GM18861 (cell line): ENCODE measurements around the gene PANK3.
A peak's percentile ranks its signal among the peaks of the same experiment; 100 is the strongest.

Source experiments
- ATAC-seq: cut with Tn5 transposase; IDR thresholded peaks from one replicate; pipeline ENCODE4 v1.9.1; 2021; ENCODE audit not compliant: unreplicated experiment

The PANK3 gene

GRCh38 chr5:168578538-168579487 lies at the start of gene PANK3:
Gene PANK3, minus strand, starts transcription at chr5:168579368. Its CDS starts 85 bp downstream, at chr5:168579283.
- peak; percentile 43 for ATAC-seq

DNA sequence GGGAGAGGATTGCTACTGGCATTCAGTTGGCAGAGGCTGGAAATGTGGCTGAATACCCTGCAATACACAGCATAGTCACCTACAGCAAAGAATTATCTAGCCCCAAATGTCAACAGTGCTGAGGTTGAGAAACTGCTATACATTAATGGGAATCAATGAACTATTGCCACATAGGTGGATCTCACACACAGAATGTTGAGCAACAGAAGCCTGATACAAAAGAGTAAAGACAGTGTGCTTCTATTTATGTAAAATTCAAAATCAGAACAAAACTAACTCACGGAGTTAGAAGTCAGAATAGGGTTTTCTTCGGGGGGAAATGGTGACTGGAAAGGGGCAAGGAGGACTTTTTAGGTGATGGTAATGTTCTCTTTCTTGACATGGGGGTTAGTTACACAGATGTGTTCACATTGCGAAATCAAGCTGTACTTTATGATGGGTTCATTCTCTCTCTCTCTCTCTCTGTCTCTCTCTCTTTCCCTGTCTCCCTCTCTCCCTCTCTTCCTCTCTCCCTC lies 45.7 kb upstream of the PANK3 start:
- no peak for ATAC-seq

DNA sequence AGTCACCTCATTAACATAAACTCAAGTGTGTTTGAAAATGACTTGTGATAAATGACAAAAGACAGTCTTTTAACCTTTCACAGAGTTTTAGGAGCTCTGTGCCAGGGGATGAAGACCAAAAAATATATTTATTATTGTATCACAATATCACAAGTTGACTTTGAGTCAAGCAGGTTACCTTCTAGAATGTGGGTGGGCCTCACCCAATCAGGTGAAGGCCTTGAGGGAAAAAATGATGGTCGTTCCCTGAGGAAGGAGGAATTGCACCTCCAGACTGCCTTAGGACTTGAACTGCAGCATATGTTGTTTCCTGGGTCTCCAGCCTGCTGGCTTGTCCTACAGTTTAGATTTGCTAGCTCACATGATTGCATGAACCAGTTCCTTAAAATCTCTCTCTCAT lies 41.6 kb upstream of the PANK3 start:
- no peak for ATAC-seq

DNA sequence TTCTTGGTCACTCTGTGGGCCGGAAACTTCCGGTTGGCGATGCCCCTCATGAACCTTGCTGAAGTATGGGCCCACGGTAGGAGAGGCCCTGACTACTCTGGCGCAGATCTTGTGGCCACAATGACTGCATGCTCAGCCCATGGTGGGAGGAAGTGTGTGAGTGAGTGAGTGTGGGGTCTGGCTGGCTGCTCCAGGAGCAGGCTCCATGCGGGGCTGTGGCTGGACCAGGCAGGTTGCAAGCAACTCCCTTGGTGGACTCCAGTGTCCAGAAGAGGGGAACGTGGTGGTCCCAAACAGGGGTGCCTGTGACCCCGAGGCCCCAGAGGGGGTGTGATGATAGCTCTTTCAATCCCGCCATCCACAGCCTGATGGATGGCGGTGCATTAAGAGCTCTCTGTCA lies 35.5 kb upstream of the PANK3 start:
- ATAC-seq = no peak

DNA sequence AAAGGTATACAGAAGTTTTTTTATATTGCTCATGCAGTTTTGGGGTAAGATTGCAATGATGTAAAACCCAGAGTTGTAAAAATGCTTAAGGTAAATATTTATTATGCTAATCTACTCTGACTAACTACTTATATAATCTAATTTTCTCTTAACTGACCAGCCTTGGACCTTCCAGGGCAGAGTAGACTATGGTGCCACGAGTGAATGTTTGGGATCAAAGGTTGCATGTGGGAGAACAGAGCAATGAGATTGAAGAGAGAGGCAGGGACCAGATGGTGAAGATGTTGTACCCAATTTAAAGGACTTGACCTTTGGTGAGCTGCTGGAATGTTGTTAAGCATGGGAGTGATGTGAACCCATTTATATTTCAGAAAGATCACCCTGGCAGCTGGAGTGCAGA lies 34.8 kb upstream of the PANK3 start:
- ATAC-seq = no peak

- no peak for ATAC-seq
These were observed 34.2 kb upstream of the PANK3 start for GRCh38 chr5:168613396-168613795.

- ATAC-seq = no peak
These were observed 33.8 kb upstream of the PANK3 start for GRCh38 chr5:168612996-168613395.

- no peak for ATAC-seq
These were observed 33.0 kb upstream of the PANK3 start for GRCh38 chr5:168612123-168612522.

DNA sequence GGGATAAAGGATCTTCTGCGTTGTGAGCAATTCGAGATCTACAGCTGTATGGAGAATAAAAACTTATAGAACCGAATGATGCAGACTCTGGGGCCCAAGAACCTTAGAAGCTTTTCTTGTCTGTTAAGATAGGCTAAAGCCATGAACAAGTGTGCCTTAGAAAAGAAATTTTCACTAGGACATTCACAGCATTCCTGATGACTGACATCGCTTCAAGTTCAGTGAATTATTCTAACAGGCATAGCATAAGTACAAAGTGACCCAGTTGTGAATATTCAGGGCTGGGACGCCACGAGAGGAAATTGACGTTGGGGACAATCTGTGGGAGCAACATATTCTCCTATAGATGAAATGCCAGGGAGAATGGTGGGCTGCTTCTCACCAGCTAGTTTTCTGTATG lies 32.0 kb upstream of the PANK3 start:
- ATAC-seq = no peak

GRCh38 chr5:168609806-168610482 lies 30.8 kb upstream of the PANK3 start:
- ATAC-seq = no peak

GRCh38 chr5:168608821-168609220 lies 29.7 kb upstream of the PANK3 start:
- no peak for ATAC-seq

DNA sequence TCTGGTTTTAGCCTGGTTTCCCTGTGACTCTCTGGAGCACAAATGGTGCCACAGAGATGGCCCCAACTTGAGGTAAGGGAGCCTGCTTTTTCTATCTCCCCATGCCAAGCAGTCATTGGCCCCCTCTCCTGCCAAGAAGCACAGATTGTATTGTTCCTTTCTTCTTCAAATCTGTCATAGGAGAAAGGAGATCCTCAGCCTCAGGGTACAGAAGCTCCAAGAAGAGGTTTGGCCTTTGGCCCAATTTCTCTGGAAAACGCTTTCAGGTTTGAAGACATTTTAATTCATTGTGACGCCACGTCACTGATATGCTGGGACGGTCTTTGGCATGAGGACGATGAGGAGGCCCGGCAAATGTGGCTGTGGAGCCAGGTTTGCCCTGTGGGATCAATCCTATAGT lies 29.2 kb upstream of the PANK3 start:
- no peak for ATAC-seq

DNA sequence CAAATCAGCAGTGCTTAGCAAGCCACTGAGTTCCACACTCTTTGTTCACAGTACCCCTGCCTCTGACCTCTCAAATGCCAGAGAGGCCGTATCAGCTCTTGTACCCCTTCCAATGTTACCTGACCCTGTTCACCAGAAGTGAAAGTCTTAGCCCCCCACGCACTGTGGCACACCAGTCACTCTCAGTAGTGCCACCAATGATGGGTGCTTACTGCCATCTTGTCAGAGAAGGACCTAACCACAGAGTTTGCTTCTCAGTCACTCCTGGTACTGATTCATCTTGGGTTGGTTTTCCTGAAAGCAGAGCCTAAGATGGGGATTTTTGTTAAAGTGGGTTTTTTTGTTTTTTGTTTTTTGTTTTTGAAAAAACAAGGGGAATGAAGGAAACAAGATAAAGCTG lies 28.8 kb upstream of the PANK3 start:
- no peak for ATAC-seq

- ATAC-seq = no peak
These were observed 27.4 kb upstream of the PANK3 start for GRCh38 chr5:168606562-168606961.

- no peak for ATAC-seq
These were observed 25.3 kb upstream of the PANK3 start for GRCh38 chr5:168604436-168604835.

GRCh38 chr5:168603746-168604145 lies 24.6 kb upstream of the PANK3 start:
- no peak for ATAC-seq

DNA sequence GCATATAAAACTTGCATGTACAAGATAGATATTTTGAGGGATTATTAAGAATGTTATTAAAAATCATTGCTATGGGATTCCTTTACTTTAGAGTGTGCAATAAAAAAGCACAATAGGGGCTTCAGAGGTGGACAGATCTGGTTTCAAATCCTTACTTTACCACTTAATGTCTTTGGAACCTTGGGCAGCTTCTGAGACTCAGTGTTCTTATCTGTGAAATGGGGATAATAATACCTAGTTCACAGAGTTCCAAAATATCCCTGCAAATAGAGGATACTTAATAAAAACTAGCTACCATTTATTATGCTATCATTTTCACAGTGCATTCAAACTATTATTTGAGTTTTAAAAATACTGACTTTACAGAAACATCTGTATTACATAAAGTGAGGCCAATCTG lies 23.3 kb upstream of the PANK3 start:
- no peak for ATAC-seq

GRCh38 chr5:168601972-168602371 lies 22.8 kb upstream of the PANK3 start:
- no peak for ATAC-seq

DNA sequence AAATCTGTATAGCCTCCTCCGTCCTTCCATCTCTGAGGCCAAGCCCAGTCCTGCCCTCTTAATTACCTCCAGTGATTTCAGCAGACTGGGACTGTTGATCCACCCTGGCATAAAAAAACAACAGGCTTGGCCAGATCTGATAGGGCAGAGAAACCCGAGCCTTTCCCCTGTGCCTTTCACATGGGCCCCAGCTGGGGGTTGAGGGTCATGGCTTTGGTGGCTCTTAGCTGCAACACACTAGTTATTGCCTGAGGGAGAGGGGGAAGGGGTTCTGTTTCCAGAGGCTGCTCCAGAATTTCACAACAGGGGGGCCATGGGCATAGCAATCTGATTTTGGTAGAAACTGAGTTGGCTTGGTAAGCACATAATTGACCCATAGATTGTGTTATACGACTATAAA lies 21.2 kb upstream of the PANK3 start:
- no peak for ATAC-seq

DNA sequence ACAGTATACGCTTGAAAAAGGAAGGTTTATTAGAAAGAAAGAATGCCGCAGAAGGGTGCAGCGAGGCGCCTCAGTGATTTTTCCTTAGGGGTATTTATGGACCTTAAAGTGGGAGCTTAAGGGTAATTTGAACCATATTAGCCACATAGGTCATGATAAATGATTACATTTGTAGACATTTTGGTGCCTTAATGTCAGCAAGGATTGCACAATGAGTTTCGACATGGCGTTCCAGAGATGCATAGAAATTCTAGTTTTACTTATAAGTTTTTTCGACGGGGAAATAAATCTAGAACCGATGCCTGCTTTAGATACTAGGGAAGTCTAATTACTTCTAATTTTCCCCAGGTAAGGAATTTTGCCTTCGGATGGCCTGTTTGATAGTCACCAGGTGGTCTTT lies 20.7 kb upstream of the PANK3 start:
- ATAC-seq = no peak

- ATAC-seq = no peak
These were observed 19.5 kb upstream of the PANK3 start for GRCh38 chr5:168598639-168599038.

- no peak for ATAC-seq
These were observed 17.8 kb upstream of the PANK3 start for GRCh38 chr5:168596927-168597326.
